K562 (cell line): ENCODE results near the gene NOS2. TPM values are rescaled to one million over a fixed set of nuclear protein-coding genes. Genes with fewer than 3 reads are reported as not detected.
A peak's percentile ranks its signal among the peaks of the same experiment; 100 is the strongest.
"Not testable (repeated sequence)": the region's sequence is repeated elsewhere in the genome, so short reads cannot be mapped to it uniquely, and the experiment has no call there.

Source experiments
- ATAC-seq: fragments of 200-7000 bp; cut with Tn5 transposase; 3 replicates; pipeline ENCODE4 v1.9.1; 2020; ENCODE audit warnings: moderate library complexity
- BruUV-seq: library from RNA; stranded (reverse); fragments of 400-500 nt; replicated peaks from 2 replicates; lab custom pipeline; 2021; lab: Mats Ljungman, UMichigan
- CTCF ChIA-PET: fragments of 300-600 bp; formaldehyde crosslinking; extraction: SDS; loops from one replicate; lab custom pipeline; 2021; ENCODE audit warnings: low intra/inter-chr PET ratio; lab: Yijun Ruan, JAX
- POLR2A ChIA-PET: fragments of 300-600, 350-650 bp; sonication (Branson Sonifier 250); formaldehyde crosslinking; extraction: SDS; loops from one replicate; lab custom pipeline; 2021; ENCODE audit warnings: antibody characterized with exemption, inconsistent platforms; lab: Yijun Ruan, JAX
- DNase-seq, 4 experiments: peaks; one replicate each; pipeline versions ENCODE4 v3.0.0 to v3.0.0-alpha.2; 2011 to 2018; ENCODE audit warnings: low spot score in 3 of 4, mixed read lengths in 3 of 4; ENCODE audit errors: extremely low read depth in 1 of 4
- FAIRE-seq: peaks from 2 replicates; lab custom pipeline; 2011; peaks lifted over from hg19 to GRCh38; lab: Jason Lieb, UNC
- H2AFZ ChIP-seq: 2 replicates; pipeline ENCODE4 v1.6.0; 2011; ENCODE audit warnings: low read depth, low read length, control low read depth, inconsistent platforms
- H3K27ac ChIP-seq: fragments of 200-600 bp; 3 replicates; pipeline ENCODE4 v1.8.0; 2011; ENCODE audit warnings: low read depth, mild to moderate bottlenecking, control low read depth, inconsistent platforms, low read length, moderate library complexity, mixed read lengths; ENCODE audit errors: extremely low read depth
- H3K27me3 ChIP-seq, 2 experiments: fragments of 300-600 bp in 1 of 2; 2 replicates in 1 of 2; 3 replicates in 1 of 2; pipeline versions ENCODE4 v1.6.0 to v1.8.0; 2011; ENCODE audit warnings: inconsistent platforms in 2 of 2, low read length in 2 of 2, mild to moderate bottlenecking in 1 of 2, mixed read lengths in 1 of 2, moderate library complexity in 1 of 2; ENCODE audit not compliant: control insufficient read depth in 2 of 2, insufficient read depth in 2 of 2
- H3K36me3 ChIP-seq: fragments of 300-600 bp; 3 replicates; pipeline ENCODE4 v1.8.0; 2011; ENCODE audit warnings: mild to moderate bottlenecking, low read length, inconsistent platforms; ENCODE audit not compliant: control insufficient read depth, insufficient read depth
- H3K4me1 ChIP-seq, 2 experiments: fragments of 200-600 bp in 1 of 2; replicated peaks in 1 of 2; 2 replicates in 1 of 2; 3 replicates in 1 of 2; pipeline versions ENCODE4 v1.5.1 to v1.8.0; 2011; ENCODE audit warnings: inconsistent platforms in 2 of 2, low read length in 2 of 2, mild to moderate bottlenecking in 1 of 2, mixed read lengths in 1 of 2, moderate library complexity in 1 of 2; ENCODE audit not compliant: control insufficient read depth in 2 of 2, insufficient read depth in 2 of 2
- H3K4me2 ChIP-seq: 2 replicates; pipeline ENCODE4 v1.6.1; 2011; ENCODE audit warnings: low read length, control low read depth, inconsistent platforms, mixed read lengths; ENCODE audit not compliant: insufficient read depth
- H3K4me3 ChIP-seq: fragments of 200-600 bp; sonication (generic), shearing (Covaris generic); 2 replicates; pipeline ENCODE4 v1.5.1; 2016; ENCODE audit warnings: control low read depth, inconsistent platforms
- H3K79me2 ChIP-seq: fragments of 200-600 bp; 3 replicates; pipeline ENCODE4 v1.8.0; 2011; ENCODE audit warnings: low read length, inconsistent platforms; ENCODE audit not compliant: control insufficient read depth, insufficient read depth
- H3K9ac ChIP-seq, 2 experiments: 2 replicates each; pipeline versions ENCODE4 v1.6.0 to v1.6.1; 2011; ENCODE audit warnings: low read depth in 2 of 2, low read length in 2 of 2, control low read depth in 1 of 2, inconsistent platforms in 1 of 2, mild to moderate bottlenecking in 1 of 2, mixed read lengths in 1 of 2; ENCODE audit not compliant: insufficient read depth in 1 of 2
- H3K9me1 ChIP-seq: one replicate; pipeline ENCODE4 v1.6.0; 2011; ENCODE audit warnings: inconsistent platforms, mild to moderate bottlenecking, low read length, moderate library complexity; ENCODE audit not compliant: control insufficient read depth, insufficient read depth
- H3K9me3 ChIP-seq: replicated peaks from 2 replicates; pipeline ENCODE4 v1.5.1; 2011; ENCODE audit warnings: low read depth, low read length, inconsistent platforms; ENCODE audit not compliant: control insufficient read depth, insufficient read depth
- H4K20me1 ChIP-seq: replicated peaks from 2 replicates; pipeline ENCODE4 v1.6.1; 2011; ENCODE audit warnings: low read length, inconsistent platforms, mixed read lengths; ENCODE audit not compliant: control insufficient read depth, insufficient read depth
- CTCF ChIP-seq, 3 experiments: IDR thresholded peaks in 2 of 3; conservative IDR thresholded peaks in 1 of 3; 2 replicates each; pipeline ENCODE4 v1.5.1; 2011 to 2012; ENCODE audit warnings: low read length in 3 of 3, mild to moderate bottlenecking in 3 of 3, control low read depth in 2 of 3, improper control_type of control experiment in 1 of 3, inconsistent platforms in 1 of 3, low read depth in 1 of 3, mixed read lengths in 1 of 3, moderate library complexity in 1 of 3; ENCODE audit not compliant: insufficient read depth in 2 of 3
- WGBS: fragments of 100-300 bp; shearing (Covaris generic); methylation state at CpG from one replicate; pipeline ENCODE4 v1.1.6; 2016; ENCODE audit warnings: low coverage, mixed read lengths; ENCODE audit not compliant: insufficient coverage; ENCODE audit errors: missing lambda C conversion rate; 5-methylcytosine and 5-hydroxymethylcytosine counted together
- in situ Hi-C: fragments of 300-500 bp; cut with MboI; formaldehyde crosslinking; loops from 4 replicates; pipeline ENCODE4 v1.15.0; 2018; ENCODE audit warnings: inconsistent platforms, mixed read lengths
- intact Hi-C: fragments of 100-400 bp; cut with micrococcal nuclease; formaldehyde crosslinking; loops from 2 replicates; pipeline ENCODE4 v1.14.2; 2022
- polyA plus RNA-seq, 8 experiments: library from polyadenylated mRNA; depleted of rRNA in 4 of 8; stranded (reverse) in 5 of 8; unstranded in 3 of 8; fragments of >200 nt; fragmentation: Nextera tagmentation in 2 of 8; fragmentation: Illumina TruSeq in 1 of 8; extraction: Ambion mirVana in 2 of 8; extraction: Trizol in 1 of 8; gene quantifications; 2 replicates each; pipeline versions ENCODE4 v1.2.1 to v1.2.3, GENCODE V29; 2011 to 2014; ENCODE audit warnings: inconsistent platforms in 1 of 8, missing spikeins in 1 of 8
- total RNA-seq, 7 experiments: library from RNA; depleted of rRNA in 6 of 7; stranded (reverse); fragments of >200 nt in 6 of 7; fragmentation: Illumina TruSeq in 2 of 7; extraction: Trizol in 2 of 7; gene quantifications; 2 replicates each; pipeline versions ENCODE4 v1.2.1 to v1.2.3, GENCODE V29; 2011 to 2021; ENCODE audit warnings: low replicate concordance in 1 of 7

NOS2 gene
- total and polyA plus RNA-seq, 9 of the 15 experiments (the other 6 are each of a cell fraction or from before 2014, with no cell fraction given) = not detected

- H3K36me3 ChIP-seq, H3K9me3 ChIP-seq, H3K4me2 ChIP-seq, H3K9ac ChIP-seq, H4K20me1 ChIP-seq, H2AFZ ChIP-seq, H3K4me1 ChIP-seq, H3K9me1 ChIP-seq, POLR2A ChIA-PET, in situ Hi-C loops, H3K27ac ChIP-seq, intact Hi-C loops, DNase-seq, BruUV-seq, H3K79me2 ChIP-seq, H3K4me3 ChIP-seq: not testable (repeated sequence)
- CTCF ChIA-PET = interaction anchor here (0.6 to 0.8 kb wide), 2 partner anchors 98 to 107 kb away, joined by 3 read pairs; no protein-coding TSS in a partner anchor
- H3K27me3 ChIP-seq = peaks cover 0 to 23% of the 10 kb centered on the region in 2 experiments; a peak in 2 of 5 replicates
- ATAC-seq = peak; percentile 93
- WGBS = 4% methylated on average over 6 of the region's 19 CpGs
- FAIRE-seq = peak; percentile 92
- peak in 1 of 3 experiments; percentile 37; a peak in 1 of 6 replicates for TF ChIP-seq CTCF (IDR thresholded peaks at IDR 0.05 in 2 of 3, conservative IDR thresholded peaks at IDR 0.05 in 1 of 3; ENCODE audit: insufficient read depth in 2 of 3, low read depth in 1 of 3, low read length in 3 of 3)
Observed at GRCh38 chr17:27752831-27753619, 47.3 kb downstream of the NOS2 start.
